Islet of Langerhans (tissue), 1 donor: Measurements from ENCODE around the gene ARMC9.
"Not testable (repeated sequence)": the region's sequence is repeated elsewhere in the genome, so short reads cannot be mapped to it uniquely, and the experiment has no call there.

Source experiments
- FAIRE-seq: peaks from one replicate; lab custom pipeline; 2011; peaks lifted over from hg19 to GRCh38; lab: Jason Lieb, UNC

Gene ARMC9

GRCh38 chr2:231287696-231288095, 89.3 kb downstream of the ARMC9 start:
- FAIRE-seq: no peak

- no peak for FAIRE-seq
Measured at GRCh38 chr2:231288590-231288989, 90.2 kb downstream of the ARMC9 start.

GRCh38 chr2:231290321-231291015, 92.0 kb downstream of the ARMC9 start:
- no peak for FAIRE-seq

GRCh38 chr2:231292472-231293134, 94.2 kb downstream of the ARMC9 start:
- no peak for FAIRE-seq

- no peak for FAIRE-seq
Measured at GRCh38 chr2:231293163-231293562, 94.7 kb downstream of the ARMC9 start.

- FAIRE-seq: no peak
Measured at GRCh38 chr2:231294116-231294515, 95.7 kb downstream of the ARMC9 start.

- FAIRE-seq: no peak
Measured at GRCh38 chr2:231294571-231295362, 96.3 kb downstream of the ARMC9 start.

GRCh38 chr2:231295363-231295655, 96.9 kb downstream of the ARMC9 start:
- FAIRE-seq: no peak

GRCh38 chr2:231296401-231296974, 98.1 kb downstream of the ARMC9 start:
- FAIRE-seq: no peak

- FAIRE-seq: no peak
Measured at GRCh38 chr2:231297108-231297908, 98.9 kb downstream of the ARMC9 start.

- no peak for FAIRE-seq
Measured at GRCh38 chr2:231298091-231298490, 99.7 kb downstream of the ARMC9 start.

GRCh38 chr2:231299267-231299666, 100.8 kb downstream of the ARMC9 start:
- no peak for FAIRE-seq

GRCh38 chr2:231300020-231300721, 101.7 kb downstream of the ARMC9 start:
- peak; percentile 65 for FAIRE-seq

- no peak for FAIRE-seq
Measured at GRCh38 chr2:231300722-231301076, 102.3 kb downstream of the ARMC9 start.

GRCh38 chr2:231304259-231304658, 105.8 kb downstream of the ARMC9 start:
- not testable (repeated sequence) for FAIRE-seq

- FAIRE-seq: peak; percentile 58
Measured at GRCh38 chr2:231305221-231305620, 106.8 kb downstream of the ARMC9 start.

- no peak for FAIRE-seq
Measured at GRCh38 chr2:231306791-231307393, 108.5 kb downstream of the ARMC9 start.

- FAIRE-seq: no peak
Measured at GRCh38 chr2:231308219-231308618, 109.8 kb downstream of the ARMC9 start.

- FAIRE-seq: peak; percentile 96
Measured at GRCh38 chr2:231308631-231309428, 110.4 kb downstream of the ARMC9 start.

GRCh38 chr2:231312066-231312465, 113.6 kb downstream of the ARMC9 start:
- no peak for FAIRE-seq
